Lower lobe of right lung (tissue), 2 donors: ENCODE data around the gene OGT. TPM values are rescaled to one million over a fixed set of nuclear protein-coding genes. Genes with fewer than 3 reads are reported as not detected.
"Not testable (repeated sequence)": the region's sequence is repeated elsewhere in the genome, so short reads cannot be mapped to it uniquely, and the experiment has no call there.

Experiments used
- ATAC-seq, 2 donors: fragments of 200-7000 bp; cut with Tn5 transposase; one replicate each; pipeline ENCODE4 v1.9.1; 2020 to 2022; ENCODE audit warnings: mild to moderate bottlenecking in 2 of 2, moderate library complexity in 2 of 2
- DNase-seq: peaks from one replicate; pipeline ENCODE4 v3.0.0-alpha.2; 2020
- H3K27ac ChIP-seq: fragments of 200-600 bp; one replicate; pipeline ENCODE4 v1.8.0; 2022
- H3K27me3 ChIP-seq: fragments of 200-600 bp; one replicate; pipeline ENCODE4 v1.8.0; 2022; ENCODE audit warnings: low read depth
- H3K36me3 ChIP-seq: fragments of 200-600 bp; one replicate; pipeline ENCODE4 v1.8.0; 2022; ENCODE audit warnings: mild to moderate bottlenecking
- H3K4me1 ChIP-seq: fragments of 200-600 bp; one replicate; pipeline ENCODE4 v1.8.0; 2022
- H3K4me3 ChIP-seq: fragments of 200-600 bp; one replicate; pipeline ENCODE4 v1.8.0; 2022; ENCODE audit warnings: mild to moderate bottlenecking
- H3K9me3 ChIP-seq: fragments of 200-600 bp; one replicate; pipeline ENCODE4 v1.8.0; 2022
- CTCF ChIP-seq: fragments of 200-600 bp; IDR thresholded peaks from one replicate; pipeline ENCODE4 v1.8.0; 2022; ENCODE audit warnings: antibody characterized with exemption, mild to moderate bottlenecking
- intact Hi-C: fragments of 100-400 bp; cut with DNase I; formaldehyde crosslinking; loops from one replicate; pipeline ENCODE4 v1.11.0; 2022
- total RNA-seq: library from RNA; stranded (reverse); fragmentation: NEBNext Ultra II Directional; extraction: Animal tissue kit (Norgen Biotek cat#: 25700); gene quantifications from one replicate; pipeline ENCODE4 v1.2.1, GENCODE V29; 2021
- donor health status: DM: no; HTN: yes; CAD: no; lungs with severe emphysema.

Gene OGT
- total RNA-seq, 1 donor from 2014 or later: 149 TPM

GRCh38 chrX:71493111-71493613 lies 39.7 kb upstream of the OGT start:
- Histone ChIP-seq H3K36me3 (no peaks in the 10 kb centered on the region), H3K27me3 (no peaks in the 10 kb centered on the region), H3K4me3 (peak overlapping the region; percentile 66), H3K4me1 (no peaks in the 10 kb centered on the region), H3K27ac (peak overlapping the region; percentile 67), H3K9me3 (no peaks in the 10 kb centered on the region)
- no peak for TF ChIP-seq CTCF
- DNase-seq (peak; percentile 36), ATAC-seq (peak; percentile 66)
- intact Hi-C loops: no loop called here

- ATAC-seq, H3K36me3 ChIP-seq, H3K4me3 ChIP-seq, H3K4me1 ChIP-seq, DNase-seq, H3K27ac ChIP-seq, intact Hi-C loops, H3K9me3 ChIP-seq, H3K27me3 ChIP-seq: not testable (repeated sequence)
Observed at GRCh38 chrX:71495979-71496378, 36.9 kb upstream of the OGT start.

- ATAC-seq (no peak), DNase-seq (no peak)
- no peak for TF ChIP-seq CTCF
- intact Hi-C loops: no loop called here
- Histone ChIP-seq H3K36me3 (no peaks in the 10 kb centered on the region), H3K4me1 (no peaks in the 10 kb centered on the region), H3K27ac (no peak overlapping the region), H3K9me3 (no peaks in the 10 kb centered on the region), H3K27me3 (no peaks in the 10 kb centered on the region), H3K4me3 (no peak overlapping the region)
Observed at GRCh38 chrX:71496476-71496875, 36.4 kb upstream of the OGT start.

GRCh38 chrX:71502080-71502479 lies 30.8 kb upstream of the OGT start:
- intact Hi-C loops, H3K9me3 ChIP-seq, H3K4me3 ChIP-seq, H3K27me3 ChIP-seq, DNase-seq, H3K27ac ChIP-seq, H3K36me3 ChIP-seq, ATAC-seq, H3K4me1 ChIP-seq: not testable (repeated sequence)

GRCh38 chrX:71504346-71504745 lies 28.6 kb upstream of the OGT start:
- H3K36me3 ChIP-seq: no peaks in the 10 kb centered on the region
- no peak overlapping the region for H3K4me3 ChIP-seq
- ATAC-seq: no peak
- DNase-seq: no peak
- TF ChIP-seq CTCF: no peak
- H3K27ac ChIP-seq: no peak overlapping the region
- no peaks in the 10 kb centered on the region for H3K4me1 ChIP-seq
- no peaks in the 10 kb centered on the region for H3K27me3 ChIP-seq
- H3K9me3 ChIP-seq: no peaks in the 10 kb centered on the region
- intact Hi-C loops: no loop called here

DNA sequence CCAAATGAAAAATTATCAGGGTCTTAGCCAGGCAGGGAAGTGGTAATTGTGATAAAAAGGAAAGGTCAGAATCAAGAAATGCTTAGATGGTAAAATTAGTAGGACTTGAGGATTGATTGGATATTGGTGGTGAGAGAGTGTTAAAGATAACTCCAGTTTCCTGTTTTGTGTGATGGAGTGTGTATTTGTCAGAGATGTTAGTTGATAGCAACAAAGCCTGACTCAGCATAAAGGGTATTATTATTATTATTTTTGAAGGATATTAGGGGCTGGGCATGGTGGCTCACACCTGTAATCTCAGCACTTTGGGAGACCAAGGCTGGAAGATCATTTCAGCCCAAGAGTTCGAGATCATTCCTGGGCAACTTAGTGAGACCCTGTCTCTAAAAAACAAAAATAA lies 23.6 kb upstream of the OGT start:
- Histone ChIP-seq H3K4me3 (no peak overlapping the region), H3K27ac (no peak overlapping the region), H3K27me3 (no peaks in the 10 kb centered on the region), H3K36me3 (no peaks in the 10 kb centered on the region), H3K9me3 (no peaks in the 10 kb centered on the region), H3K4me1 (no peaks in the 10 kb centered on the region)
- intact Hi-C loops: no loop called here
- TF ChIP-seq CTCF: no peak
- DNase-seq: no peak
- no peak for ATAC-seq

GRCh38 chrX:71510161-71510560 lies 22.7 kb upstream of the OGT start:
- ATAC-seq: no peak
- Histone ChIP-seq H3K27me3 (no peaks in the 10 kb centered on the region), H3K9me3 (no peaks in the 10 kb centered on the region), H3K4me1 (no peaks in the 10 kb centered on the region), H3K4me3 (no peak overlapping the region), H3K36me3 (no peaks in the 10 kb centered on the region), H3K27ac (no peak overlapping the region)
- no peak for TF ChIP-seq CTCF
- no peak for DNase-seq
- intact Hi-C loops: no loop called here

GRCh38 chrX:71513731-71514130 lies 19.2 kb upstream of the OGT start:
- H3K36me3 ChIP-seq, DNase-seq, H3K27me3 ChIP-seq, H3K9me3 ChIP-seq, H3K4me3 ChIP-seq, H3K27ac ChIP-seq, intact Hi-C loops, H3K4me1 ChIP-seq, ATAC-seq: not testable (repeated sequence)
